Gastrocnemius medialis (tissue), 4 donors: ENCODE results near the gene DEPDC7.

ENCODE experiments used
- POLR2A ChIP-seq, 2 donors: fragments of 450-650 bp; IDR thresholded peaks; one replicate each; pipeline ENCODE4 v1.6.1; 2017; ENCODE audit warnings: antibody characterized with exemption in 2 of 2, mild to moderate bottlenecking in 2 of 2, moderate library complexity in 2 of 2
- TF ChIP-seq, protein P1 (sequence below), 5 experiments: fragments of 450-650 bp in 3 of 5; fragments of 200-600 bp in 2 of 5; sonication (generic) in 2 of 5; IDR thresholded peaks in 4 of 5; conservative IDR thresholded peaks in 1 of 5; 1 replicate in 4 of 5; 2 replicates in 1 of 5; pipeline ENCODE4 v1.5.1; 2016 to 2019; ENCODE audit warnings: antibody characterized with exemption in 5 of 5, mild to moderate bottlenecking in 3 of 5, moderate library complexity in 3 of 5

DNA sequence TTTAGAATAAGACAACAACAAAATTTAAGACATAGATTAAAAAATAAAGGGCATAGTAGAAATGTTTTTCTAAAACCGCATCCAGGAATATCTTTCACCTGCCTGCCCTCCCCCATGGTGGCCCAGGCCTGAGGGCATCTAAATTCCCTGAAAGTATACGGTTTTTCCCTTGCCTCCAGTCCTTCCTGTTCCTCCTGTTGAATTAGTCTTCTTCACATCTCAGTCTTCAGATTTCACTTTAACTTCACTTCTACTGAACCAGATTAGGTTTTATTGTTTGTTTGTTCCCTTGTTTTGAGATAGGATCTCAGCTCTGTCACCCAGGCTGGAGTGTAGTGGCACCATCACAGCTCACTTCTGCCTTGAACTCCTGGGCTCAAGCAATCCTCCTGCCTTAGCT, 33.1 kb upstream of the DEPDC7 start:
- TF ChIP-seq POLR2A (IDR thresholded peaks at IDR 0.05): no peak
- TF ChIP-seq, protein P1, sequence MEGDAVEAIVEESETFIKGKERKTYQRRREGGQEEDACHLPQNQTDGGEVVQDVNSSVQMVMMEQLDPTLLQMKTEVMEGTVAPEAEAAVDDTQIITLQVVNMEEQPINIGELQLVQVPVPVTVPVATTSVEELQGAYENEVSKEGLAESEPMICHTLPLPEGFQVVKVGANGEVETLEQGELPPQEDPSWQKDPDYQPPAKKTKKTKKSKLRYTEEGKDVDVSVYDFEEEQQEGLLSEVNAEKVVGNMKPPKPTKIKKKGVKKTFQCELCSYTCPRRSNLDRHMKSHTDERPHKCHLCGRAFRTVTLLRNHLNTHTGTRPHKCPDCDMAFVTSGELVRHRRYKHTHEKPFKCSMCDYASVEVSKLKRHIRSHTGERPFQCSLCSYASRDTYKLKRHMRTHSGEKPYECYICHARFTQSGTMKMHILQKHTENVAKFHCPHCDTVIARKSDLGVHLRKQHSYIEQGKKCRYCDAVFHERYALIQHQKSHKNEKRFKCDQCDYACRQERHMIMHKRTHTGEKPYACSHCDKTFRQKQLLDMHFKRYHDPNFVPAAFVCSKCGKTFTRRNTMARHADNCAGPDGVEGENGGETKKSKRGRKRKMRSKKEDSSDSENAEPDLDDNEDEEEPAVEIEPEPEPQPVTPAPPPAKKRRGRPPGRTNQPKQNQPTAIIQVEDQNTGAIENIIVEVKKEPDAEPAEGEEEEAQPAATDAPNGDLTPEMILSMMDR (IDR thresholded peaks at IDR 0.05 in 4 of 5, conservative IDR thresholded peaks at IDR 0.05 in 1 of 5): no peak
